GM21717 (cell line): ENCODE results near the gene LUM.
A peak's percentile ranks its signal among the peaks of the same experiment; 100 is the strongest.
"Not testable (repeated sequence)": the region's sequence is repeated elsewhere in the genome, so short reads cannot be mapped to it uniquely, and the experiment has no call there.

ENCODE experiments used
- ATAC-seq: cut with Tn5 transposase; IDR thresholded peaks from one replicate; pipeline ENCODE4 v1.9.1; 2021; ENCODE audit warnings: mild to moderate bottlenecking, moderate library complexity; ENCODE audit not compliant: unreplicated experiment

Gene LUM

GRCh38 chr12:91109581-91110310, 1.5 kb downstream of the LUM start:
- no peak for ATAC-seq

DNA sequence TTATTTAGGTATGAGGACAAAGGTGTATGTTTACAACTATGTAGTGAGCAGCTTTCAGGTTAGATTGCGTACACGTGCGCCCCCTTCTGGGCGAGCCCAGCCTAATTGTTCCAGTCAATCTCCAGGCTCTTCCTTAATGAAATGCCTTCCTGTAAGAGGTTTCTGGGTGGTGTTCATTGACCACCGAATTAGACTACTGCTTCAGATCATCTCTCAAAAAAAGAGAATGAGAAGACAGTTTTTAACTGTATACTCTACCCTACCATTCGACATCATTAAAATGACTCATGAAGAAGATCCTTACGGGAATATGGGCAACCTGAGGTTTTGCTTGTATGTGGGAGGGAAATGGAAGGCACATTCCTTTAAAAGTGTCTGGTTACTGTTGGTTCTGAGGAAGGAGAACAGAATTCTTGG, 2.1 kb downstream of the LUM start:
- ATAC-seq, result peak; percentile 64

DNA sequence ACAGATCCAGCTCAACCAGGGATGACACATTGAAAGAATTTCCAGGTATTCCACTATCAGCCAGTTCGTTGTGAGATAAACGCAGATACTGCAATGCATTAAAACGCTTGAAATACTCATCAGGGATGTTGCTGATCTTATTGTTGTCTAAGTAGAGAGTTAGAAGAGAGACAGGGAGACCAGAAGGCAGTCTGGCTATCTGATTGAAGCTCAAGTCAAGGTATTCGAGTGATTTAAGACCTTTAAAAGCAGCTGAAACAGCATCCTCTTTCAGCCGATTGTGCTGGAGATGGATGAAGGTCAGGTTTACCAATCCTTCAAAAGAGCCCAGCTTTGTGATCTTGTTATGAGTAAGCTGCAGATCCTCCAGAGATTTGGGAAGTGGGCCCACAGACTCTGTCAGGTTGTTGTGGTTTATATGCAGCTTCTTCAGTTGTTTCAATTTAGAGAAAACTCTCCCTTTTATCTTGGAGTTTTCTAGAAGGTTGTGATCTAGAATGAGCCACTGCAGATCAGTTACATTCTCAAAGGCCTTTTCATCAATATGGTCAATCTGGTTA, 3.0 kb downstream of the LUM start:
- no peak for ATAC-seq

DNA sequence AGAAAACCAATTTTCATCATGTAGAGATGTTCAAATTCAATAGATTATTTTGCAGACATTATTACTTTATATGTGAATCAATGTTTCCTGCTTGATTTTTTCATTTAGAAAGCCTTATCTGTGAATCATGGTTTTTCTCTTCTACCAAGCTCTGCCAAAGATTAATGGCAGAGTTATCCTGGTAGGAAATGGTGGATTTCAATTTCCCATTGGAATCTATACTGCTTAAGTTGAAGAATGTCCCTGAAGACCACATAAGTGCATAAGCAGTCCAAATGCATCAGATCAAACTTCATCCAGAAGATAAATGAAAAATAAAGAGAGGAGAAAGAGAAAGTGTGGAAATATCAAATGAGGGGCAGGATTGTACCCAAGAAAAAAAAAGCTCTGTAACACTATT, 5.0 kb downstream of the LUM start:
- no peak for ATAC-seq

- no peak for ATAC-seq
Measured at GRCh38 chr12:91105807-91106206, 5.5 kb downstream of the LUM start.

GRCh38 chr12:91104812-91105466, 6.4 kb downstream of the LUM start:
- ATAC-seq, result peak; percentile 88

- no peak for ATAC-seq
Measured at GRCh38 chr12:91103624-91104023, 7.7 kb downstream of the LUM start.

- no peak for ATAC-seq
Measured at GRCh38 chr12:91103101-91103500, 8.2 kb downstream of the LUM start.

GRCh38 chr12:91100906-91101305, 10.4 kb downstream of the LUM start:
- no peak for ATAC-seq

DNA sequence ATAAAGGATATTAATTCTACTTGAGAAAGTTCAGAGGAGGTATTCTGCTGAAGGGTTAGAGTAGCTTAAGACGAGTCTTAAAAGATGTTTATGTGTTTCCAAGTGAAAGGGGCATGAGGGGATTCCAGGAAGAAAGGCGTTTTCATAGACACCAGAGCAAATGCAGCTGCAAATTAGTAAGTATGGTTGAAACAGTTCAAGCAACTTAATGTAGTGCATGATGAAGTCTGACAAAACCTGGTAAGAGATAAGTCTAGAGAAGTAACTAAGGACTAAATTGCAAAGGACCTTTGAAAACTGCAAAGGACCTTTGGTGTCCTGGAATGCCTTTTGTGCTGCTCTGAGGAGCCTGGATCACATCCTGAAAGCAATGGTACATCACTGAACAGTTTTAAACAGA, 11.5 kb downstream of the LUM start:
- ATAC-seq, result no peak

DNA sequence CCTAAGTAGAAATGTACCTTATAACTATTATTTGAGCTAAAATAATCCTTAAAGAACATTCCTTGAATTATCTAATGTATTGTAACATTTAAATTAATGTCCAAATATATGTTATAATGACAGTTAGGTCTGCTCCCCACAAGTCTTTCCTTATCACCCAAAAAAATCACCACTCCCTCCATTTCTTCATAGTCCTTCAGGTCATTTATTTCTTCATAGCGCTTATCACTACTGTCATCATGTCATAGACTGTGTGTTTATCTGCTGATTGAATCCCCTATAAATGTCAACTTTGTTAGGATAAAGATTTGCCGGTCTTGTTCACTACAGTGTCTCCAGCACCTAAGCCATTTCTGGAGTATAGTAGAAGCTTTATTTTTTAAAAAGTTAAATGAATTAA, 12.0 kb downstream of the LUM start:
- ATAC-seq, result no peak

DNA sequence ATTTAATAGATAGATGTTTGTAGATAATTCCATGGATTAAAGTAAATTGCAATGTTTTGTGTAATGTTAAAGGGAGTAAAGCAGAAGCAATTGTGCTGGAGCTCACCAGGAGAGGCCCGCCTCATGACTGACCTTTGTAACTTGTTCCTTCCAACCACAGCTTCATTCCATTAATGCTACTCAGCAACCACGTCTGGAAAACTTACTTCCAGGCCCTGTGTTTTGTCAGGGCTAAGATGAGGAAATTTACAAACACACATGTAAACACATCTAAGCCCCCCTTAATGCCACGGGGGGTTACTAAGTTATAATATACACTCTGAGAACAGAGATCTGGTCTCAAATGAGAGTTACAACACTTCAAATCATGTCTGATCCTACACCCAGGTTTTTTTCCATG, 12.4 kb downstream of the LUM start:
- ATAC-seq, result no peak

DNA sequence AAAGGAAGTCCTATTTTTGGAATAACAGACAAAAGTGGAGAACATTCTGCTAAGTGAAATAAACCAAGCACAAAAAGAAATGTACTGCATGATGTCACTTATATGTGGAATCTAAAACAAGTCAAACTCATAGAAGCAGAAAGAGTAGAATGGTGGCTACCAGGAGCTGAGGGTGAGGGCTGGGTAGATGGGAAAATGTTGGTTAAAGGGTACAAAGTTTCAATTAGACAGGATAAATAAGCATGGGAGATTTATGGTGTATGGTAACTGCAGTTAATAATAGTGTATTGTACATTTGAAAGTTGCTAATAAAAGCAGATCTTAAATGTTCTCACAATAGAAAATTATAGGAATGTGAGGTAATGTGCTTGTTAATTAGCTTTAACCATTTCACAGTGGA, 12.8 kb downstream of the LUM start:
- no peak for ATAC-seq

GRCh38 chr12:91094957-91095356, 16.3 kb downstream of the LUM start:
- ATAC-seq, result no peak

DNA sequence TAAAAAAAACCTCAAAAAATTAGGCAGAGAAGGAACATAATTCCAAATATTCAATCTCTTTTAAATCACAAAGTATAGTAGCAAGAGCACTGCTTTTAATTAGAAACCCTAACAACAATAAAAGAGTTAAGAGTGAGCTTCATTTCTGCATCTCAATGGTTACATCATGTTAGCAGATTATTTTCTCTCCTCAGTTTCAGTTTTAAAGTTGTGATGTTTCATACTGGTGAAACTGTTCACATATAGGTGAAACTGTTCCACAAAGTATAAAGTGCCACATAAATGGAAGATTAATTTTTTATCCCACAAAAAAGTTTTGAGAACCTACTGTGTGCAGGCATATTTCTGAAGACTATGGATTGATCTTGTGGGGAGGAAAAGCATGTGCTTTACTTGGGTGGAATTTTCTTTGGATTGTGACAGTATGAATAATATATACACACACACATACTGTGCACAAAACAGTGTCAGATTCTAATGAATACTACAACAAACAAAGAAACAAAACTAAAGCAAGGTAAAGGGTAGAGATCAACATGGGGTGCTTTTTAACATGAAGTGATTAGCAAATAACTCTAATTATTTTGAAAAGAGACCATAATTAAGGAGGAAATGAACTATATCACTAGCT, 17.1 kb downstream of the LUM start:
- no peak for ATAC-seq

DNA sequence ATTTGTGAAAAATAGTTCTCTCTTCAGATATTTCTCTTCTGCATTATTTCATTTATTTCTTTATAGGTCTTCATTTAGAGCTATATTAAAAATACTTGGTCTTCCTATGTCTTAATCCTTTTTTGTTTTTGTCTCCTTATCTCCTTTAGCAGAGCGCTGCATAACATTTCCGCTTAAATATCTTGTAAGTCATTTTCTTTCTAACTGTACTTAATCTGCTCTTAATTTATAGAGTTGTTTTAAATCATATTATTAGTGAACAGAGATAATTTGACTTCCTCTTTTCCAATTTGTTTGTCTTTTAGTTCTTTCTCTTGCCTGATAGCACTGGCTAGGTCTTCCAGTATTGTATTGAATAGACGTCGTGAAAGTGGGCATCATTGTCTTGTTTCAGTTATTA, 18.0 kb downstream of the LUM start:
- no peak for ATAC-seq

DNA sequence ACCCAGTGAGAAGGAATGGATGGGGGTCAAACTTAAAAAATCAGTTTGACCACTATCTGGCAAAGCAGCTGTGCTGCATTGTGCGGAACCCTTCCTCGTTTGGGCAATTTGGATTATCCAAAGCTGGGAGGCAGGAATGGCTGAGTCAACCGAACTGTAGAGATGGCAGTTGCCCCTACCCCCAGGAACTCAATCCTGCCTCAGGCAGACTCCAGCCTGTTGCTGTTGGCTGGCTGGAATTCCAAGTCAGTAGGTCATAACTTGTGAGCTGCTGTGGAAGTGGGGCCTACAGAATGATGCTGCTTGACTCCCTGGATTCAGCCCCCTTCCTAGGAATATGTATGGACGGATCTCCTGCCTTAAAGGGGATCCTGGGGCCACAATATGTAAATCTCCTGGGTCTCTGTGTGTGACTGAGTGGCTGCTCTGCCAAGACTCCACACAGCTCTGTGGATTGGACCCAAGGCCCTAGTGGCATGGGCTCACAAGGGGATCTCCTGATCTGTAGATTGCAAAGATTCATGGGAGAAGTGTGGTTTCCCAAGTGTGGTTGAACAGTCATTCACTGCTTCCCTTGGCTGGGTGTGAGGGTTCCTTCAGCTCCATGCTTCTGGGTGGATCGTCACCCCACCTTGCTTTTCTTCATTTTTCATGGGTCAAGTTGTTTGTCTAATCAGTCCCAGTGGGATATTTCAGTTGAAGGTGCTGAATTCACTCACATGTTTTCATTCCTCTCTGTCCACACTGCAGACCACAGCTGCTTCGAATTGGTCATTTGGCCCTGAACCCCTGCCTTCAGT, 19.2 kb downstream of the LUM start:
- ATAC-seq, result no peak

DNA sequence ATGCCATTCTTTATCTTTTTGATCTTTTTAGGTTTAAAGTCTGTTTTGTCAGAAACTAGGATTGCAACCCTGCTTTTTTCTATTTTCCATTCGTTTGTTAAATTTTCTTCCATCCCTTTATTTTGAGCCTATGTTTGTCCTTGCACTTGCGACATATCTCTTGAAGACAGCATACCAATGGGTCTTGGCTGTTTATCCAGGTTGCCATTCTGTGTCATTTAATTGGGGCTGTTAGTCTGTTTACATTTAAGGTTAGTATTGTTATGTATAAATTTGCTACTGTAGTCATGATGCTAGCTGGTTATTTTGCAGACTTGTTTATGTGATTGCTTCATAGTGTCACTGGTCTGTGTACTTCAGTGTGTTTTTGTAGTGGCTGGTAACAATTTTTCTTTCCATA, 21.3 kb downstream of the LUM start:
- ATAC-seq, result not testable (repeated sequence)

DNA sequence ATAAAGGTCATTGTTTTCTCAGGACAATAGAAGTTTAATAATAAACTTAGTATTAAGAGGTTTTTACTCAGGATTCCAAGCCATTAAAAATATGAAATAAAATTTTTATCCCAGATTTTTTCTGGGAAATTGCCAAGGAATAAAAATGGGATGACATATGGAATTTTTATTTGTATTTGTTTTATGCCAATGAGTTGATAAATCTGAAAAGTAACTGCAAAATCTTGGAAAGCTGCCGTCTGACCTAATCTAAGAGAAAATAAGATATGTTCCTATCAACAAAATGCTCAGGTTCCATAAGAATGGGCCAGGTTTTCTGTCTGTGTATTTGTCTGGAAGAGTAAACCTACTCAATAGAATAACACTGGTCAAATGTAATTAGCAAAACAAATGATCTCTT, 31.3 kb downstream of the LUM start:
- no peak for ATAC-seq

DNA sequence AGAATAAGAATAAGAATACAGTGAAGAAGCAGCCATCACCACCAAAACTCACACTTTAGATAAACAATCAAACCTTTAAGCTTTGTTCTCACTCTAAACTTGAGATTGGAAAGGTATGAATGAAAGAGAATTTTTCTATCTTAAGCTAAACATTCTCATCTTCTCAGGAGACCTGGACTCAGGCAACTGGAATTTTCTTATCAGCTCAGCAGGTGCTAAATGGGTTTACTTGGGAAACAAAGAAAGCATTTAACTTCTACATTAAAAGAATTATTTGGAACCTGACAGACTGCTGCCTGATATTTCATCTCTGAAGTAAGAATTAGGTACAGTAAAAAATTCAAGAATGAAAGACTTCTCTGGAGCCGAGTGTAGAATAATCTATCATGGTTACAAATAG, 32.8 kb downstream of the LUM start:
- no peak for ATAC-seq
